SIG-M5 treated with dmso at 0.1 percent for 504 hours (cell line): ENCODE measurements around the gene AFG1L.
A peak's percentile ranks its signal among the peaks of the same experiment; 100 is the strongest.
"Not testable (repeated sequence)": the region's sequence is repeated elsewhere in the genome, so short reads cannot be mapped to it uniquely, and the experiment has no call there.

Experiments used
- DNase-seq: peaks from one replicate; lab custom pipeline; 2025; ENCODE audit not compliant: unreplicated experiment; lab: John Stamatoyannopoulos, UW

The AFG1L gene

GRCh38 chr6:108507316-108507715, 212.5 kb downstream of the AFG1L start:
- no peak for DNase-seq

- DNase-seq, result no peak
Measured at GRCh38 chr6:108510461-108511319, 215.8 kb downstream of the AFG1L start.

- DNase-seq, result peak; percentile 37
Measured at GRCh38 chr6:108518714-108519576, 224.1 kb downstream of the AFG1L start.

- no peak for DNase-seq
Measured at GRCh38 chr6:108521616-108522107, 226.8 kb downstream of the AFG1L start.

GRCh38 chr6:108523697-108524096, 228.8 kb downstream of the AFG1L start:
- DNase-seq, result no peak

GRCh38 chr6:108524528-108525248, 229.8 kb downstream of the AFG1L start:
- no peak for DNase-seq

GRCh38 chr6:108526739-108527174, 231.9 kb downstream of the AFG1L start:
- DNase-seq, result peak; percentile 31

- DNase-seq, result no peak
Measured at GRCh38 chr6:108528878-108529277, 234.0 kb downstream of the AFG1L start.

- no peak for DNase-seq
Measured at GRCh38 chr6:108531332-108531731, 236.5 kb downstream of the AFG1L start.

GRCh38 chr6:108535114-108535742, 240.4 kb downstream of the AFG1L start:
- DNase-seq, result no peak

GRCh38 chr6:108535920-108536535, 241.2 kb downstream of the AFG1L start:
- not testable (repeated sequence) for DNase-seq

GRCh38 chr6:108541843-108542759, 247.2 kb downstream of the AFG1L start:
- peak; percentile 79 for DNase-seq

- no peak for DNase-seq
Measured at GRCh38 chr6:108543175-108543940, 248.5 kb downstream of the AFG1L start.

- no peak for DNase-seq
Measured at GRCh38 chr6:108544606-108545005, 249.8 kb downstream of the AFG1L start.

GRCh38 chr6:108546079-108547049, 251.5 kb downstream of the AFG1L start:
- DNase-seq, result peak; percentile 17

- no peak for DNase-seq
Measured at GRCh38 chr6:108549241-108549640, 254.4 kb downstream of the AFG1L start.

GRCh38 chr6:108549741-108550140, 254.9 kb downstream of the AFG1L start:
- DNase-seq, result no peak
